Body of pancreas (tissue), 4 donors: Measurements from ENCODE around the gene MYL5. TPM values are rescaled to one million over a fixed set of nuclear protein-coding genes. Genes with fewer than 3 reads are reported as not detected.

ENCODE experiments used
- ATAC-seq: fragments of 150-250 bp; one replicate; pipeline ENCODE4 v1.9.1; 2016
- DNase-seq, 4 donors: peaks; one replicate each; pipeline ENCODE4 v3.0.0-alpha.2; 2019
- H3K27ac ChIP-seq, 4 donors: fragments of 200-600 bp; sonication (generic); 1 replicate in 3 of 4; 2 replicates in 1 of 4; pipeline versions ENCODE4 v1.5.1 to v1.6.1; 2016 to 2019; ENCODE audit warnings: mild to moderate bottlenecking in 1 of 4, mixed read lengths in 1 of 4, moderate library complexity in 1 of 4
- H3K27me3 ChIP-seq, 2 donors: fragments of 200-600 bp; sonication (generic); one replicate each; pipeline ENCODE4 v1.6.0; 2016; ENCODE audit warnings: mild to moderate bottlenecking in 1 of 2
- H3K36me3 ChIP-seq, 2 donors: fragments of 200-600 bp; sonication (generic); replicated peaks in 1 of 2; 2 replicates each; pipeline ENCODE4 v1.5.1; 2016; ENCODE audit warnings: low read depth in 2 of 2; ENCODE audit not compliant: insufficient read depth in 1 of 2
- H3K4me1 ChIP-seq: fragments of 200-600 bp; sonication (generic); one replicate; pipeline ENCODE4 v1.6.0; 2016
- H3K4me3 ChIP-seq, 2 donors: fragments of 200-600 bp; sonication (generic); 1 replicate in 1 of 2; 2 replicates in 1 of 2; pipeline ENCODE4 v1.5.1; 2016 to 2019
- H3K9me3 ChIP-seq, 3 donors: fragments of 200-600 bp; sonication (generic); 1 replicate in 2 of 3; 2 replicates in 1 of 3; pipeline ENCODE4 v1.5.1; 2016
- CTCF ChIP-seq, 7 experiments: fragments of 450-650 bp in 4 of 7; fragments of 200-600 bp in 3 of 7; sonication (generic) in 3 of 7; IDR thresholded peaks; one replicate each; pipeline ENCODE4 v1.5.1; 2016 to 2019; ENCODE audit warnings: antibody characterized with exemption in 7 of 7
- POLR2A ChIP-seq, 3 donors: fragments of 450-650 bp; IDR thresholded peaks; one replicate each; pipeline ENCODE4 v1.6.1; 2016; ENCODE audit warnings: antibody characterized with exemption in 3 of 3, mild to moderate bottlenecking in 2 of 3
- WGBS, 2 donors: methylation state at CpG; one replicate each; pipeline ENCODE4 v1.1.5; 2017; 5-methylcytosine and 5-hydroxymethylcytosine counted together
- intact Hi-C: fragments of 100-400 bp; cut with DNase I; formaldehyde crosslinking; loops from one replicate; pipeline ENCODE4 v1.15.1; 2023
- total RNA-seq, 2 donors: library from RNA; depleted of rRNA; stranded (reverse); fragments of >200 nt; gene quantifications; one replicate each; pipeline ENCODE4 v1.1.0, GENCODE V29; 2016

MYL5 gene
- total RNA-seq, 2 donors from 2014 or later, result 3.0 to 6.0 TPM

- Histone ChIP-seq H3K36me3 (no peaks in the 10 kb centered on the region), H3K27ac (no peak overlapping the region), H3K27me3 (no peaks in the 10 kb centered on the region), H3K4me1 (peaks cover 60% of the 10 kb centered on the region), H3K9me3 (no peaks in the 10 kb centered on the region), H3K4me3 (no peak overlapping the region)
- ATAC-seq (no peak), DNase-seq (peak in 3 of 4 donors; percentile 35 to 46 (median 38))
- TF ChIP-seq CTCF (IDR thresholded peaks at IDR 0.05), result no peak
- TF ChIP-seq POLR2A (IDR thresholded peaks at IDR 0.05), result peak in 1 of 3 donors; percentile 5
- WGBS, 2 donors, result 42 to 43% methylated on average over 7 to 26 of the region's 26 CpGs
- intact Hi-C loops, result no loop called here
Measured at GRCh38 chr4:677431-678293, 3.3 kb downstream of the MYL5 start.

- ATAC-seq (no peak), DNase-seq (no peak)
- H3K4me1 ChIP-seq, result peaks cover 52% of the 10 kb centered on the region
- H3K36me3 ChIP-seq, result no peaks in the 10 kb centered on the region
- H3K4me3 ChIP-seq, result no peak overlapping the region
- H3K27me3 ChIP-seq, result no peaks in the 10 kb centered on the region
- TF ChIP-seq CTCF (IDR thresholded peaks at IDR 0.05) (no peak), POLR2A (IDR thresholded peaks at IDR 0.05) (no peak)
- no peaks in the 10 kb centered on the region for H3K9me3 ChIP-seq
- 33 to 57% methylated on average over 1 to 13 of the region's 14 CpGs for WGBS, 2 donors
- no peak overlapping the region for H3K27ac ChIP-seq
- intact Hi-C loops, result no loop called here
Measured at GRCh38 chr4:678331-679103, 4.2 kb downstream of the MYL5 start.

GRCh38 chr4:679104-679481, 4.8 kb downstream of the MYL5 start:
- Histone ChIP-seq H3K27ac (no peak overlapping the region), H3K27me3 (no peaks in the 10 kb centered on the region), H3K9me3 (no peaks in the 10 kb centered on the region), H3K36me3 (no peaks in the 10 kb centered on the region), H3K4me3 (no peak overlapping the region), H3K4me1 (peaks cover 50% of the 10 kb centered on the region)
- TF ChIP-seq POLR2A (IDR thresholded peaks at IDR 0.05) (no peak), CTCF (IDR thresholded peaks at IDR 0.05) (no peak)
- WGBS, 2 donors, result 76 to 92% methylated on average over 4 to 13 of the region's 13 CpGs
- ATAC-seq (no peak), DNase-seq (no peak)
- intact Hi-C loops, result no loop called here

GRCh38 chr4:679629-680028, 5.3 kb downstream of the MYL5 start:
- H3K36me3 ChIP-seq, result no peaks in the 10 kb centered on the region
- H3K4me3 ChIP-seq, result no peak overlapping the region
- DNase-seq (no peak), ATAC-seq (no peak)
- peaks cover 50% of the 10 kb centered on the region for H3K4me1 ChIP-seq
- intact Hi-C loops, result no loop called here
- WGBS, 2 donors, result 77% methylated on average over 11 of the region's 11 CpGs; no CpG with 5 or more reads in 1 of the 2 donors
- H3K27ac ChIP-seq, result no peak overlapping the region
- TF ChIP-seq POLR2A (IDR thresholded peaks at IDR 0.05) (no peak), CTCF (IDR thresholded peaks at IDR 0.05) (no peak)
- no peaks in the 10 kb centered on the region for H3K27me3 ChIP-seq
- no peaks in the 10 kb centered on the region for H3K9me3 ChIP-seq
